ENCODE results near the gene SV2C. TPM values are rescaled to one million over a fixed set of nuclear protein-coding genes. Genes with fewer than 3 reads are reported as not detected.

The SV2C gene
- total RNA-seq, 1 donor from 2014 or later = 0.32 TPM

GRCh38 chr5:76337953-76338451 is 254.8 kb downstream of the SV2C start:
- peak; percentile 88 for ATAC-seq
- no peaks in the 10 kb centered on the region for H3K36me3 ChIP-seq
- no peaks in the 10 kb centered on the region for H3K27me3 ChIP-seq
- H3K4me1 ChIP-seq = no peaks in the 10 kb centered on the region
- intact Hi-C loops (cut with DNase I) = no loop called here
- no peak for DNase-seq
- no peak overlapping the region for H3K27ac ChIP-seq
- no peaks in the 10 kb centered on the region for H3K9me3 ChIP-seq
- peak; percentile 55 for TF ChIP-seq CTCF (IDR thresholded peaks at IDR 0.05)
- no peak overlapping the region for H3K4me3 ChIP-seq

- Histone ChIP-seq H3K27me3 (no peaks in the 10 kb centered on the region), H3K9me3 (no peaks in the 10 kb centered on the region), H3K27ac (no peak overlapping the region), H3K4me3 (no peak overlapping the region), H3K4me1 (no peaks in the 10 kb centered on the region), H3K36me3 (no peaks in the 10 kb centered on the region)
- no peak for DNase-seq
- intact Hi-C loops (cut with DNase I) = no loop called here
- no peak for TF ChIP-seq CTCF (IDR thresholded peaks at IDR 0.05)
- ATAC-seq = no peak
These were observed 256.7 kb downstream of the SV2C start for GRCh38 chr5:76339919-76340318.

GRCh38 chr5:76341651-76342334 is 258.6 kb downstream of the SV2C start:
- no peak for TF ChIP-seq CTCF (IDR thresholded peaks at IDR 0.05)
- no peaks in the 10 kb centered on the region for H3K4me1 ChIP-seq
- no peaks in the 10 kb centered on the region for H3K9me3 ChIP-seq
- no peak overlapping the region for H3K27ac ChIP-seq
- DNase-seq (no peak), ATAC-seq (peak; percentile 84)
- no peaks in the 10 kb centered on the region for H3K27me3 ChIP-seq
- intact Hi-C loops (cut with DNase I) = no loop called here
- H3K4me3 ChIP-seq = no peak overlapping the region
- H3K36me3 ChIP-seq = no peaks in the 10 kb centered on the region

GRCh38 chr5:76342474-76342873 is 259.3 kb downstream of the SV2C start:
- Histone ChIP-seq H3K4me3 (no peak overlapping the region), H3K4me1 (no peaks in the 10 kb centered on the region), H3K27me3 (no peaks in the 10 kb centered on the region), H3K9me3 (no peaks in the 10 kb centered on the region), H3K36me3 (no peaks in the 10 kb centered on the region), H3K27ac (no peak overlapping the region)
- ATAC-seq (no peak), DNase-seq (no peak)
- TF ChIP-seq CTCF (IDR thresholded peaks at IDR 0.05) = no peak
- intact Hi-C loops (cut with DNase I) = no loop called here

GRCh38 chr5:76345582-76345981 is 262.4 kb downstream of the SV2C start:
- ATAC-seq = no peak
- no peak overlapping the region for H3K4me3 ChIP-seq
- DNase-seq = no peak
- H3K27me3 ChIP-seq = no peaks in the 10 kb centered on the region
- intact Hi-C loops (cut with DNase I) = no loop called here
- no peak overlapping the region for H3K27ac ChIP-seq
- no peaks in the 10 kb centered on the region for H3K4me1 ChIP-seq
- H3K9me3 ChIP-seq = no peaks in the 10 kb centered on the region
- no peaks in the 10 kb centered on the region for H3K36me3 ChIP-seq
- no peak for TF ChIP-seq CTCF (IDR thresholded peaks at IDR 0.05)
